WI38 (cell line): Measurements from ENCODE around the gene BMS1.
"Not testable (repeated sequence)": the region's sequence is repeated elsewhere in the genome, so short reads cannot be mapped to it uniquely, and the experiment has no call there.

Experiments
- H3K4me3 ChIP-seq: 2 replicates; pipeline ENCODE4 v1.5.1; 2011; ENCODE audit warnings: low read depth, mild to moderate bottlenecking, control low read depth, low read length
- TF ChIP-seq, protein P1 (sequence below): IDR thresholded peaks from 2 replicates; pipeline ENCODE4 v1.5.1; 2012; ENCODE audit warnings: low read depth, mild to moderate bottlenecking, control low read depth, low read length

BMS1 gene, protein sequence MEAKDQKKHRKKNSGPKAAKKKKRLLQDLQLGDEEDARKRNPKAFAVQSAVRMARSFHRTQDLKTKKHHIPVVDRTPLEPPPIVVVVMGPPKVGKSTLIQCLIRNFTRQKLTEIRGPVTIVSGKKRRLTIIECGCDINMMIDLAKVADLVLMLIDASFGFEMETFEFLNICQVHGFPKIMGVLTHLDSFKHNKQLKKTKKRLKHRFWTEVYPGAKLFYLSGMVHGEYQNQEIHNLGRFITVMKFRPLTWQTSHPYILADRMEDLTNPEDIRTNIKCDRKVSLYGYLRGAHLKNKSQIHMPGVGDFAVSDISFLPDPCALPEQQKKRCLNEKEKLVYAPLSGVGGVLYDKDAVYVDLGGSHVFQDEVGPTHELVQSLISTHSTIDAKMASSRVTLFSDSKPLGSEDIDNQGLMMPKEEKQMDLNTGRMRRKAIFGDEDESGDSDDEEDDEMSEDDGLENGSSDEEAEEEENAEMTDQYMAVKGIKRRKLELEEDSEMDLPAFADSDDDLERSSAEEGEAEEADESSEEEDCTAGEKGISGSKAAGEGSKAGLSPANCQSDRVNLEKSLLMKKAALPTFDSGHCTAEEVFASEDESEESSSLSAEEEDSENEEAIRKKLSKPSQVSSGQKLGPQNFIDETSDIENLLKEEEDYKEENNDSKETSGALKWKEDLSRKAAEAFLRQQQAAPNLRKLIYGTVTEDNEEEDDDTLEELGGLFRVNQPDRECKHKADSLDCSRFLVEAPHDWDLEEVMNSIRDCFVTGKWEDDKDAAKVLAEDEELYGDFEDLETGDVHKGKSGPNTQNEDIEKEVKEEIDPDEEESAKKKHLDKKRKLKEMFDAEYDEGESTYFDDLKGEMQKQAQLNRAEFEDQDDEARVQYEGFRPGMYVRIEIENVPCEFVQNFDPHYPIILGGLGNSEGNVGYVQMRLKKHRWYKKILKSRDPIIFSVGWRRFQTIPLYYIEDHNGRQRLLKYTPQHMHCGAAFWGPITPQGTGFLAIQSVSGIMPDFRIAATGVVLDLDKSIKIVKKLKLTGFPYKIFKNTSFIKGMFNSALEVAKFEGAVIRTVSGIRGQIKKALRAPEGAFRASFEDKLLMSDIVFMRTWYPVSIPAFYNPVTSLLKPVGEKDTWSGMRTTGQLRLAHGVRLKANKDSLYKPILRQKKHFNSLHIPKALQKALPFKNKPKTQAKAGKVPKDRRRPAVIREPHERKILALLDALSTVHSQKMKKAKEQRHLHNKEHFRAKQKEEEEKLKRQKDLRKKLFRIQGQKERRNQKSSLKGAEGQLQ

DNA sequence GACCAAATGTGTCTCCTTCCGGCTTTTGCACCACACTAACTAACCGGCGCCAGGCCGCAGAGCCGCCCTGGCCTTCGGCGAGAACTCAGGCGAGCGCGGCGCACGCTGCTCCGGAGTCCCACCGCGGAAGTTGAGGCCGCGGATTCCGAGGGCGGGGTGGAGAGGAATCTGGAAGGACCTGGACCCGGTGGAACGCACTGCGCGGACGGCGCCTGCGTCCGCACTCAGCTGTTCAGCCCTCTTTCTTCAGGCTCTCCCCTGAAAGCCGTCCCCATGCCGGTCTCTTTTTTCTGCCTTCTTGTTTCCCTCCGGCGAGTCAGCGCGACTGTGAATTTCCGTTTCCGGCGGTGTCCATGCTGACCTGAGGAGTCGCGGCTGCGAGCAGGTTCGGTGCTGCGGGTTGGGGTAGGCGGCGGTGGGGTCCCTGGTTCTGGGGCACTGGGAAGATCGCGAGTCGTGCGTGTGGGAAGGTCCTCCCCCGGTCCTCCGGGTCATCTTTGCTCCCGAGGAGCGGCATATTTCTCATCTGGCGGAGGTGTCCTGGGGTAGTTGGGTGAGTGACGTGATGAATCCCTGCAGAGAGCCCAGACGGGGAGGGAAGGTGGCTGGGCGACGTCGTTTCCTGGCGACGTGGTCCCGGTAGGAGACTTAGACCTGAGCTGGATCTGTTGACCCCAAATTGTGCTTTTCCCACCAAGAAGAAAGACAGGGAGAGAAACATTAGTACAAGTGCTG, at the start of gene BMS1:
BMS1 (plus strand) TSS at position 350 of the 735 bp plus-strand sequence. CDS start 1,600 bp downstream, outside the sequence.
- TF ChIP-seq, protein P1, sequence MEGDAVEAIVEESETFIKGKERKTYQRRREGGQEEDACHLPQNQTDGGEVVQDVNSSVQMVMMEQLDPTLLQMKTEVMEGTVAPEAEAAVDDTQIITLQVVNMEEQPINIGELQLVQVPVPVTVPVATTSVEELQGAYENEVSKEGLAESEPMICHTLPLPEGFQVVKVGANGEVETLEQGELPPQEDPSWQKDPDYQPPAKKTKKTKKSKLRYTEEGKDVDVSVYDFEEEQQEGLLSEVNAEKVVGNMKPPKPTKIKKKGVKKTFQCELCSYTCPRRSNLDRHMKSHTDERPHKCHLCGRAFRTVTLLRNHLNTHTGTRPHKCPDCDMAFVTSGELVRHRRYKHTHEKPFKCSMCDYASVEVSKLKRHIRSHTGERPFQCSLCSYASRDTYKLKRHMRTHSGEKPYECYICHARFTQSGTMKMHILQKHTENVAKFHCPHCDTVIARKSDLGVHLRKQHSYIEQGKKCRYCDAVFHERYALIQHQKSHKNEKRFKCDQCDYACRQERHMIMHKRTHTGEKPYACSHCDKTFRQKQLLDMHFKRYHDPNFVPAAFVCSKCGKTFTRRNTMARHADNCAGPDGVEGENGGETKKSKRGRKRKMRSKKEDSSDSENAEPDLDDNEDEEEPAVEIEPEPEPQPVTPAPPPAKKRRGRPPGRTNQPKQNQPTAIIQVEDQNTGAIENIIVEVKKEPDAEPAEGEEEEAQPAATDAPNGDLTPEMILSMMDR: no peak
- H3K4me3 ChIP-seq: peak within 1 kb of the TSS; percentile 92

DNA sequence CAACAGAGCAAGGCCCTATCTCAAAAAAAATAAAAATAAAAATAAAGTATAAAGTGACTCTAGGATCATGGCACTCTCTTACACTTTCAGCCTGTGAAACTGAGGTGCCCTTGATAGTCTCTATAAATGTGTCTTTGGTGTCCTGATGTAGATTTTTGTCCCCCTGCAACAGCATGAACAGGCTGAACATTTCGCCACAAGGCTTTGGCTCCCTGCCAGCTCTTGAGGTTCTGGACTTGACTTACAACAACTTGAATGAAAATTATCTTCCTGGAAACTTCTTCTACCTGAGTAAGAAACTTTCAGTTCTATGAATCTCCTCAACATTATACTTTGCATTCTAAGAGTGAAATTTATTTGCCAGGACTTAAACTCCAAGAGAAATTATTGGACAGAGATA, 48.1 kb upstream of the BMS1 start:
- TF ChIP-seq, protein P1: no peak

DNA sequence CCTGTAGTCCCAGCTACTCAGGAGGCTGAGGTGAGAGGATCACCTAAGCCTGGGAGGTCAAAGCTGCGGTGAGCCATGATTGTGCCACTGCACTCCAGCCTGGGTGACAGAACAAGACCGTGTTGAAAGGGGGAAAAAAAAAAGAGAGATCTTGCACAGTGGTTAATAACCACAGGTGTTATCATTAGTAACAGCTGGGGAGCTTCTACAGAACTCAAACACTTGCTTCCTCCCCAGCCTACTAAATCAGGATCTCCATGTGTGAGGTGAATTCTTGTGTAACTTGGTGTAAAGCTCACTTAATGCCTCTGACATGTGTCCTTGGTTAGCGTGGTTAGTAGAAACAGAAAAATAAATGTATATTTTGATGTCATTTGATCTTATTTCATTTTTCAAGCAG, 43.9 kb upstream of the BMS1 start:
- no peak overlapping the region for H3K4me3 ChIP-seq
- TF ChIP-seq, protein P1: no peak

More for the DNA sequence above, 48.1 kb upstream of the BMS1 start:
- no peak overlapping the region for H3K4me3 ChIP-seq

DNA sequence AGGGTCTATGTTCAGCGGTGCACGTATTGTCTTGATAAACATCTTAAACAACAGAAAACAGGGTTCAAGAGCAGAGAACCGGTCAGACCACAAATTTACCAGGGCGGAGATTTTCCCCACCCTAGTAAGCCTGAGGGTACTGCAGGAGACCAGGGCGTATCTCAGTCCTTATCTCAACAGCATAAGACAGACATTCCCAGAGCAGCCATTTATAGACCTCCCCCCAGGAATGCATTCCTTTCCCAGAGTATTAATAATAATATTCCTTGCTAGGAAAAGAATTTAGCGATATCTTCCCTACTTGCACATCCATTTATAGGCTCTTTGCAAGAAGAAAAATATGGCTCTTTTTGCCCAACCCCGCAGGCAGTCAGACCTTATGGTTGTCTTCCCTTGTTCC, 41.1 kb upstream of the BMS1 start:
- not testable (repeated sequence) for H3K4me3 ChIP-seq

DNA sequence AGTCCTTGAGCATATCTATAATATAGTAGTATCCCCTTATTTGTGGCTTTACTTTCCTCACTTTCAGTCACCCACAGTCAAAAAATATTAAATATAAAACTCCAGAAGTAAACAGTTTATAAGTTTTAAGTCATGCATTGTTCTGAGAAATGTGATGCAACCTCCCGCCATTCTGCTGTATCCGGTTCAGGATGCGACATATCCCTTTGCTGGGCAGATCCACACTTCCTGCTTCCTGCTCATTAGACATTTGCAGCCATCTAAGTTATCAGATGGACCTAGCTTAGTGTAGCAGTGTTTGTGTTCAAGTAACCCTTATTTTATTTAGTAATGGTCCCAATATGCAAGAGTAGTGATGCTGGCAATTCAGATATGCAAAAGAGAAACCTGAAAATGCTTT, 38.9 kb upstream of the BMS1 start:
- no peak overlapping the region for H3K4me3 ChIP-seq
- TF ChIP-seq, protein P1: no peak

DNA sequence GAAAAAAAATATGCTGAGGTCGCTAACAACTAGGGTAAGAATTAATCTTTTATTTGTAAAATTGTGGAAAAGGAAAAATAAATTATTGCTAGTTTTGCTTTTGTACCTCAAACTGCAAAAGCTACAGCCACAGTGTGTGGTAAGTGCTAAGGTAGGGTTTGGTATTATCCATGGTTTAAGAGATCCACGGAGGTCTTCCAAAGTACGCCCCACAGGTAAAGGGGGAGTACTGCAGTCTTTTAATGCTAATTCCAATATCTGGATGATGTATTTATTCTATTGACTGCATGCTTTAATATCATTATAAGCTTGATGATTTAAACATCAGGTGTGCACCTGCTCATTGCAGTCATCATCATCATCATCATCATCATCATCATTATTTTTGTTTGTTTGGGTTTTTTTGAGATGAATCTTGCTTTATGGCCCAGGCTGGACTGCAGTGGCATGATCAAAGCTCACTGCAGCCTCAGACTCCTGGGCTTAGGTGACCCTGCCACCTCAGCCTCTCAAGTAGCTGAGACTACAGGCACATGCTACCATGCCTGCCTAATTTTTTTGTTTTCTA, 38.4 kb upstream of the BMS1 start:
- no peak overlapping the region for H3K4me3 ChIP-seq
- TF ChIP-seq, protein P1: no peak
